H1 (cell line): Measurements from ENCODE around the gene EXOC3L1. TPM values are rescaled to one million over a fixed set of nuclear protein-coding genes. Genes with fewer than 3 reads are reported as not detected.
A peak's percentile ranks its signal among the peaks of the same experiment; 100 is the strongest.

Experiments
- BRCA1 ChIP-seq: IDR thresholded peaks from 2 replicates; pipeline ENCODE4 v1.6.1; 2012; ENCODE audit warnings: low read depth, low read length, improper control_type of control experiment
- CHD1 ChIP-seq: IDR thresholded peaks from 2 replicates; pipeline ENCODE4 v1.6.1; 2012; ENCODE audit warnings: low read depth, low read length, improper control_type of control experiment
- CHD2 ChIP-seq: IDR thresholded peaks from 2 replicates; pipeline ENCODE4 v1.6.1; 2012; ENCODE audit warnings: low read length, improper control_type of control experiment
- CREB1 ChIP-seq: IDR thresholded peaks from 2 replicates; pipeline ENCODE4 v1.6.1; 2012; ENCODE audit warnings: inconsistent platforms
- CTBP2 ChIP-seq: IDR thresholded peaks from 2 replicates; pipeline ENCODE4 v1.7.0; 2011; ENCODE audit warnings: borderline replicate concordance, mild to moderate bottlenecking, moderate library complexity, mixed read lengths, low read length; ENCODE audit not compliant: insufficient read depth, insufficient read length
- GTF2F1 ChIP-seq: IDR thresholded peaks from 2 replicates; pipeline ENCODE4 v1.6.1; 2012; ENCODE audit warnings: low read depth, low read length, improper control_type of control experiment, borderline replicate concordance
- KDM5A ChIP-seq: fragments of 200-600 bp; IDR thresholded peaks from 2 replicates; pipeline ENCODE4 v1.7.1; 2012; ENCODE audit warnings: mild to moderate bottlenecking, low read length, inconsistent platforms, mixed read lengths
- RAD21 ChIP-seq, 2 experiments: IDR thresholded peaks in 1 of 2; conservative IDR thresholded peaks in 1 of 2; 2 replicates each; pipeline ENCODE4 v1.6.1; 2011; ENCODE audit warnings: low read depth in 2 of 2, low read length in 2 of 2, improper control_type of control experiment in 1 of 2, inconsistent platforms in 1 of 2, mild to moderate bottlenecking in 1 of 2, moderate library complexity in 1 of 2
- RNF2 ChIP-seq: fragments of 200-900, 300-1000 bp; sonication (generic); IDR thresholded peaks from 2 replicates; pipeline ENCODE4 v1.7.1; 2016; ENCODE audit warnings: borderline replicate concordance, low read depth, mild to moderate bottlenecking, antibody characterized with exemption, low read length; ENCODE audit not compliant: poor library complexity, severe bottlenecking; ENCODE audit errors: missing control alignments
- RXRA ChIP-seq: IDR thresholded peaks from 2 replicates; pipeline ENCODE4 v1.6.1; 2011; ENCODE audit warnings: low read depth, mild to moderate bottlenecking, low read length, moderate library complexity; ENCODE audit not compliant: insufficient read depth
- SAP30 ChIP-seq: fragments of 300-600 bp; sonication (generic); IDR thresholded peaks from 2 replicates; pipeline ENCODE4 v1.7.1; 2012; ENCODE audit warnings: low read length, moderate library complexity, mild to moderate bottlenecking, inconsistent platforms; ENCODE audit not compliant: insufficient read depth, insufficient replicate concordance
- SP1 ChIP-seq: IDR thresholded peaks from 2 replicates; pipeline ENCODE4 v1.6.1; 2011; ENCODE audit warnings: low read depth, low read length
- SP2 ChIP-seq: IDR thresholded peaks from 2 replicates; pipeline ENCODE4 v1.6.1; 2012; ENCODE audit warnings: mild to moderate bottlenecking, low read length, inconsistent platforms
- SRF ChIP-seq: IDR thresholded peaks from 2 replicates; pipeline ENCODE4 v1.6.1; 2011; ENCODE audit warnings: mild to moderate bottlenecking, low read depth, low read length, moderate library complexity
- TAF7 ChIP-seq: optimal IDR thresholded peaks from 2 replicates; pipeline ENCODE3; 2011; ENCODE audit warnings: low read depth, mild to moderate bottlenecking, inconsistent platforms, low read length, moderate library complexity, borderline replicate concordance
- polyA plus RNA-seq, 7 experiments: library from polyadenylated mRNA; depleted of rRNA in 3 of 7; stranded (reverse) in 5 of 7; unstranded in 2 of 7; fragments of >200 nt in 5 of 7; fragments of 200-250 nt in 2 of 7; gene quantifications; 1 replicate in 5 of 7; 2 replicates in 1 of 7; 4 replicates in 1 of 7; pipeline versions ENCODE4 v1.2.1 to v1.2.3, GENCODE V29; 2011 to 2013; ENCODE audit warnings: missing spikeins in 2 of 7, mixed read lengths in 2 of 7
- total RNA-seq: library from RNA; stranded (reverse); fragmentation: NEBNext Ultra II Directional; extraction: Animal tissue kit (Norgen Biotek cat#: 25700); gene quantifications from 2 replicates; pipeline ENCODE4 v1.2.1, GENCODE V29; 2021
- TF ChIP-seq, protein P1 (sequence below), 3 experiments: IDR thresholded peaks; 1 replicate in 2 of 3; 2 replicates in 1 of 3; pipeline versions ENCODE4 v1.5.1 to v1.6.1; 2011; ENCODE audit warnings: low read length in 3 of 3, mild to moderate bottlenecking in 3 of 3, inconsistent platforms in 2 of 3, low read depth in 1 of 3, moderate library complexity in 1 of 3; ENCODE audit not compliant: insufficient read depth in 1 of 3; ENCODE audit errors: control extremely low read depth in 1 of 3
- TF ChIP-seq, protein P2 (sequence below): IDR thresholded peaks from 2 replicates; pipeline ENCODE4 v1.6.1; 2011; ENCODE audit warnings: low read length, improper control_type of control experiment
- TF ChIP-seq, protein P3 (sequence below): IDR thresholded peaks from 2 replicates; pipeline ENCODE4 v1.6.1; 2011; ENCODE audit warnings: low read depth, mild to moderate bottlenecking, low read length; ENCODE audit not compliant: insufficient read depth
- TF ChIP-seq, protein P4 (sequence below): IDR thresholded peaks from 2 replicates; pipeline ENCODE4 v1.6.1; 2012; ENCODE audit warnings: inconsistent platforms

Gene EXOC3L1
- total and polyA plus RNA-seq, 2 of the 8 experiments (the other 6 are each of a cell fraction or from before 2014, with no cell fraction given): 1.3 TPM

DNA sequence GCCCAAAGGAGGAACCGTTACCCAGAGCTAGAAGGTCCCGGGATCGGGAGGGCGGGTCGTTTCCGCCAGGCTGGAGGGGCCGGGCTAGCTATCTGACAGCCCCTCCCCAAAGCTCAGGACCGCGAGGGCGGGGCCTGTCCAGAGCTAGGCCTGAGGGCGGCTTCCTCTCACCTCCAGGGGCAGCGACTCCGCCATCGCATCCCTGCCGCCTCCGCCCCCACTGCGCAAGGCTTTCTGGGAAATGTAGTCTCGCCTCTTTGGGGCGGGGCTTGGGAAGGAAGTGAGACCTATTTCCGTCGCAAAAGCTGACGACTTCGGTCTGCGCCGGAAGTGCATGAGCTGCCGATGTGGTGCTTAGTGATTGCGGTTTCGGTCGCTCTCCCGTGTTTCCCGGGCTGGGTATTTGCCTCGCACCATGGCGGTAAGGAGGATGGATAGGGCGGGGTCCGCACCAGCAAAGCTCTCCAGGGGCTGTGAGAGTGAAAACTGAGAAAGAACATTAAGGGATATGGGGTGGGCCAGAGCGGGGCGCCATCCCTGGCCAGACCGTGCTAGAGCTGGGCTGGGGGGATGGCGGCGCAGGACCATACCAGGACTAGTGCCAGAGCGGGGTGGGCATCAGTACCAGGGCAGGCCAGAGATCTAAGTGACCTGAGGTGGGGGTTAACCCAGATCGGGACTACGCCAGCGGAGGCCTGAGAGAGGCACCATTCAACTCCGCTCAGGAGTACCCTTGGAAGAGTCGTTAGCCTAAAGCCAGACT, 37.0 kb upstream of the EXOC3L1 start, which contains the start of gene TMEM208 (continued):
- TF ChIP-seq, protein P1, sequence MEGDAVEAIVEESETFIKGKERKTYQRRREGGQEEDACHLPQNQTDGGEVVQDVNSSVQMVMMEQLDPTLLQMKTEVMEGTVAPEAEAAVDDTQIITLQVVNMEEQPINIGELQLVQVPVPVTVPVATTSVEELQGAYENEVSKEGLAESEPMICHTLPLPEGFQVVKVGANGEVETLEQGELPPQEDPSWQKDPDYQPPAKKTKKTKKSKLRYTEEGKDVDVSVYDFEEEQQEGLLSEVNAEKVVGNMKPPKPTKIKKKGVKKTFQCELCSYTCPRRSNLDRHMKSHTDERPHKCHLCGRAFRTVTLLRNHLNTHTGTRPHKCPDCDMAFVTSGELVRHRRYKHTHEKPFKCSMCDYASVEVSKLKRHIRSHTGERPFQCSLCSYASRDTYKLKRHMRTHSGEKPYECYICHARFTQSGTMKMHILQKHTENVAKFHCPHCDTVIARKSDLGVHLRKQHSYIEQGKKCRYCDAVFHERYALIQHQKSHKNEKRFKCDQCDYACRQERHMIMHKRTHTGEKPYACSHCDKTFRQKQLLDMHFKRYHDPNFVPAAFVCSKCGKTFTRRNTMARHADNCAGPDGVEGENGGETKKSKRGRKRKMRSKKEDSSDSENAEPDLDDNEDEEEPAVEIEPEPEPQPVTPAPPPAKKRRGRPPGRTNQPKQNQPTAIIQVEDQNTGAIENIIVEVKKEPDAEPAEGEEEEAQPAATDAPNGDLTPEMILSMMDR (IDR thresholded peaks at IDR 0.05; ENCODE audit: control extremely low read depth in 1 of 3, insufficient read depth in 1 of 3, low read depth in 1 of 3, low read length in 3 of 3): peak in 2 of 3 experiments; percentile 17 to 27; a peak in 3 of 4 replicates
- no peak for TF ChIP-seq BRCA1
- TF ChIP-seq, protein P2, sequence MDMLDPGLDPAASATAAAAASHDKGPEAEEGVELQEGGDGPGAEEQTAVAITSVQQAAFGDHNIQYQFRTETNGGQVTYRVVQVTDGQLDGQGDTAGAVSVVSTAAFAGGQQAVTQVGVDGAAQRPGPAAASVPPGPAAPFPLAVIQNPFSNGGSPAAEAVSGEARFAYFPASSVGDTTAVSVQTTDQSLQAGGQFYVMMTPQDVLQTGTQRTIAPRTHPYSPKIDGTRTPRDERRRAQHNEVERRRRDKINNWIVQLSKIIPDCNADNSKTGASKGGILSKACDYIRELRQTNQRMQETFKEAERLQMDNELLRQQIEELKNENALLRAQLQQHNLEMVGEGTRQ: no peak
- peak; percentile 82 for TF ChIP-seq SAP30
- no peak for TF ChIP-seq RNF2
- TF ChIP-seq, protein P3, sequence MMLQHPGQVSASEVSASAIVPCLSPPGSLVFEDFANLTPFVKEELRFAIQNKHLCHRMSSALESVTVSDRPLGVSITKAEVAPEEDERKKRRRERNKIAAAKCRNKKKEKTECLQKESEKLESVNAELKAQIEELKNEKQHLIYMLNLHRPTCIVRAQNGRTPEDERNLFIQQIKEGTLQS: peak; percentile 98
- peak; percentile 98 for TF ChIP-seq KDM5A
- peak; percentile 44 for TF ChIP-seq TAF7
- no peak for TF ChIP-seq CTBP2
- TF ChIP-seq GTF2F1: no peak; the same call in 1 of the 2 replicates
- no peak for TF ChIP-seq RAD21 (IDR thresholded peaks at IDR 0.05 in 1 of 2, conservative IDR thresholded peaks at IDR 0.05 in 1 of 2; ENCODE audit: low read depth in 2 of 2, low read length in 2 of 2)
- TF ChIP-seq CHD2: peak; percentile 76
- TF ChIP-seq, protein P4, sequence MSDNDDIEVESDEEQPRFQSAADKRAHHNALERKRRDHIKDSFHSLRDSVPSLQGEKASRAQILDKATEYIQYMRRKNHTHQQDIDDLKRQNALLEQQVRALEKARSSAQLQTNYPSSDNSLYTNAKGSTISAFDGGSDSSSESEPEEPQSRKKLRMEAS: peak; percentile 69
- TF ChIP-seq CREB1: peak; percentile 100
- no peak for TF ChIP-seq CHD1
- peak; percentile 95 for TF ChIP-seq SRF
- TF ChIP-seq SP1: peak; percentile 91
- TF ChIP-seq RXRA: no peak
- TF ChIP-seq SP2: no peak
